Sigmoid colon (tissue), 3 donors: ENCODE measurements around the gene GNB4.

Source experiments
- POLR2A ChIP-seq, 2 donors: fragments of 450-650 bp; IDR thresholded peaks; one replicate each; pipeline ENCODE4 v1.6.1; 2016; ENCODE audit warnings: antibody characterized with exemption in 2 of 2, mild to moderate bottlenecking in 2 of 2, moderate library complexity in 2 of 2
- TF ChIP-seq, protein P1 (sequence below), 4 experiments: fragments of 450-650 bp in 3 of 4; fragments of 200-600 bp in 1 of 4; IDR thresholded peaks; one replicate each; pipeline ENCODE4 v1.5.1; 2016 to 2019; ENCODE audit warnings: antibody characterized with exemption in 4 of 4, mild to moderate bottlenecking in 3 of 4, moderate library complexity in 2 of 4

DNA sequence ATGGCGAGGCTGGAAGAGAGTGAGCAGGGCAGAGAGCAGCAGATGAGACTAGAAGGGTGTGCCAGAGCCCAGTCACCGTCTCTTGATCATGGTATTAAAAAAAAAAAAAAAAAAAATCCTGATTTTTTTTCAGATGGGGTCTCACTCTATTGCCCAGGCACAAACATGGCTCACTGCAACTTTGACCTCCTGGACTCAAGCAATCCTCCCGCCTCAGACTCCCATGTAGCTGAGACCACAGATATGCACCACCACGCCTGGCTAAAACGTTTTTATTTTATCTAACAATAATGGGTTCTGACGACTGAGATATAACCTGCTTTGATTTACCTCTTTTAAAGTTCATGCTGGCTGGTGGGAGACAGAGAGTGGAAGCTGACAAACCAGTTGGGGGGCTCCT is 4.0 kb downstream of the GNB4 start:
- TF ChIP-seq, protein P1, sequence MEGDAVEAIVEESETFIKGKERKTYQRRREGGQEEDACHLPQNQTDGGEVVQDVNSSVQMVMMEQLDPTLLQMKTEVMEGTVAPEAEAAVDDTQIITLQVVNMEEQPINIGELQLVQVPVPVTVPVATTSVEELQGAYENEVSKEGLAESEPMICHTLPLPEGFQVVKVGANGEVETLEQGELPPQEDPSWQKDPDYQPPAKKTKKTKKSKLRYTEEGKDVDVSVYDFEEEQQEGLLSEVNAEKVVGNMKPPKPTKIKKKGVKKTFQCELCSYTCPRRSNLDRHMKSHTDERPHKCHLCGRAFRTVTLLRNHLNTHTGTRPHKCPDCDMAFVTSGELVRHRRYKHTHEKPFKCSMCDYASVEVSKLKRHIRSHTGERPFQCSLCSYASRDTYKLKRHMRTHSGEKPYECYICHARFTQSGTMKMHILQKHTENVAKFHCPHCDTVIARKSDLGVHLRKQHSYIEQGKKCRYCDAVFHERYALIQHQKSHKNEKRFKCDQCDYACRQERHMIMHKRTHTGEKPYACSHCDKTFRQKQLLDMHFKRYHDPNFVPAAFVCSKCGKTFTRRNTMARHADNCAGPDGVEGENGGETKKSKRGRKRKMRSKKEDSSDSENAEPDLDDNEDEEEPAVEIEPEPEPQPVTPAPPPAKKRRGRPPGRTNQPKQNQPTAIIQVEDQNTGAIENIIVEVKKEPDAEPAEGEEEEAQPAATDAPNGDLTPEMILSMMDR (IDR thresholded peaks at IDR 0.05) = no peak
- TF ChIP-seq POLR2A (IDR thresholded peaks at IDR 0.05) = no peak
